GM12878 (cell line): ENCODE measurements around the gene PRMT3.

Experiments
- ATF2 ChIP-seq: IDR thresholded peaks from 2 replicates; pipeline ENCODE4 v1.6.1; 2012; ENCODE audit warnings: low read length, inconsistent platforms
- CBX5 ChIP-seq: sonication (generic); IDR thresholded peaks from 2 replicates; pipeline ENCODE4 v1.6.1; 2016; ENCODE audit warnings: low read depth, moderate library complexity, mild to moderate bottlenecking, inconsistent platforms
- CTCF ChIP-seq, 3 experiments: IDR thresholded peaks in 2 of 3; conservative IDR thresholded peaks in 1 of 3; 2 replicates each; pipeline ENCODE4 v1.5.1; 2011; ENCODE audit warnings: low read depth in 3 of 3, low read length in 3 of 3, mild to moderate bottlenecking in 3 of 3, control low read depth in 2 of 3, moderate library complexity in 2 of 3, inconsistent platforms in 1 of 3, mixed read lengths in 1 of 3; ENCODE audit not compliant: control insufficient read depth in 2 of 3, insufficient read depth in 1 of 3; ENCODE audit errors: extremely low read depth in 1 of 3
- FOS ChIP-seq: IDR thresholded peaks from 3 replicates; pipeline ENCODE4 v1.6.1; 2011; ENCODE audit warnings: borderline replicate concordance; ENCODE audit not compliant: insufficient read length; ENCODE audit errors: extremely low read depth
- JUND ChIP-seq: IDR thresholded peaks from 2 replicates; pipeline ENCODE4 v1.6.1; 2012; ENCODE audit warnings: low read depth, mild to moderate bottlenecking, low read length, improper control_type of control experiment, moderate library complexity
- MXI1 ChIP-seq: fragments of 150-350 bp; IDR thresholded peaks from 2 replicates; pipeline ENCODE4 v1.6.1; 2011; ENCODE audit warnings: low read depth, mild to moderate bottlenecking, inconsistent platforms, low read length, improper control_type of control experiment
- POLR2A ChIP-seq: IDR thresholded peaks from 2 replicates; pipeline ENCODE4 v1.6.1; 2011; ENCODE audit warnings: low read depth, mild to moderate bottlenecking, low read length
- POLR2AphosphoS5 ChIP-seq: IDR thresholded peaks from 2 replicates; pipeline ENCODE4 v1.6.1; 2011; ENCODE audit warnings: mild to moderate bottlenecking, low read length, inconsistent platforms
- RAD21 ChIP-seq: IDR thresholded peaks from 2 replicates; pipeline ENCODE4 v1.6.1; 2011; ENCODE audit warnings: mild to moderate bottlenecking, low read depth, low read length, moderate library complexity; ENCODE audit not compliant: insufficient read depth
- RBBP5 ChIP-seq: fragments of 200-600 bp; sonication (generic); conservative IDR thresholded peaks from 2 replicates; pipeline ENCODE4 v1.6.1; 2016
- REST ChIP-seq: IDR thresholded peaks from 2 replicates; pipeline ENCODE4 v1.6.1; 2012; ENCODE audit warnings: mild to moderate bottlenecking, low read depth, low read length
- SMC3 ChIP-seq: IDR thresholded peaks from 2 replicates; pipeline ENCODE4 v1.6.1; 2011; ENCODE audit warnings: low read length, improper control_type of control experiment, borderline replicate concordance
- YY1 ChIP-seq: IDR thresholded peaks from 2 replicates; pipeline ENCODE4 v1.6.1; 2011; ENCODE audit warnings: low read depth, mild to moderate bottlenecking, low read length

GRCh38 chr11:20529757-20530156 lies 142.2 kb downstream of the PRMT3 start:
- no peak for TF ChIP-seq SMC3
- TF ChIP-seq CBX5 = no peak
- TF ChIP-seq POLR2AphosphoS5 = no peak
- no peak for TF ChIP-seq RBBP5
- TF ChIP-seq MXI1 = no peak
- no peak for TF ChIP-seq JUND
- no peak for TF ChIP-seq RAD21
- TF ChIP-seq CTCF (IDR thresholded peaks at IDR 0.05 in 2 of 3, conservative IDR thresholded peaks at IDR 0.05 in 1 of 3; ENCODE audit: control insufficient read depth in 2 of 3, extremely low read depth in 1 of 3, insufficient read depth in 1 of 3, low read depth in 3 of 3, low read length in 3 of 3) = no peak
- no peak for TF ChIP-seq POLR2A
- TF ChIP-seq ATF2 = no peak
- no peak for TF ChIP-seq YY1
- TF ChIP-seq REST = no peak
- TF ChIP-seq FOS = no peak
